Liver (tissue), 5 donors: ENCODE data around the gene ZGRF1. TPM values are rescaled to one million over a fixed set of nuclear protein-coding genes. Genes with fewer than 3 reads are reported as not detected.

ENCODE experiments used
- polyA plus RNA-seq, 2 donors: library from polyadenylated mRNA; stranded (reverse) in 1 of 2; unstranded in 1 of 2; fragments of 200-250 nt in 1 of 2; fragments of >200 nt in 1 of 2; fragmentation: Nextera tagmentation in 1 of 2; extraction: Ambion mirVana in 1 of 2; gene quantifications; one replicate each; pipeline versions ENCODE4 v1.2.1 to v1.2.3, GENCODE V29; 2013 to 2015
- small RNA-seq: library from RNA; depleted of rRNA; stranded (forward); fragments of <200 nt; gene quantifications from one replicate; pipeline ENCODE3, GENCODE V24; 2014
- total RNA-seq, 2 donors: library from RNA; depleted of rRNA; stranded (reverse); fragments of >200 nt; gene quantifications; one replicate each; pipeline ENCODE4 v1.2.3, GENCODE V29; 2014
- donor health status: healthy.
- donor health status: healthy.
- donor health status: healthy.

Gene ZGRF1
- total and polyA plus RNA-seq, 4 donors: 0.38 to 12.7 (median 2.1) TPM

Small RNA genes within 50 kb of the gene (small RNA-seq; reads per million reads assigned to genes)
- gene MIR302A (not detected), gene MIR302C (not detected), gene MIR302D (not detected), gene MIR367 (not detected)

Other genes starting within 250 kb of the ZGRF1 start
- gene NEUROG2, start 120.7 kb downstream of the ZGRF1 start, total RNA-seq: not detected
- not detected for gene NEUROG2, start 120.7 kb downstream of the ZGRF1 start, polyA plus RNA-seq
- gene LARP7, start 234 bp upstream of the ZGRF1 start, total RNA-seq: 10 to 100 TPM; 12.2 to 23.3 TPM
- gene LARP7, start 234 bp upstream of the ZGRF1 start, polyA plus RNA-seq: 10 to 100 TPM; 13.3 to 43.2 TPM